MM.1S (cell line): ENCODE measurements around the gene GABRG3.

ENCODE experiments used
- CTCF ChIP-seq: fragments of 300-600 bp; sonication (generic); IDR thresholded peaks from 2 replicates; pipeline ENCODE4 v1.5.1; 2016; ENCODE audit warnings: antibody characterized with exemption, low read length, mixed read lengths
- EZH2 ChIP-seq: fragments of 300-600 bp; sonication (generic); optimal IDR thresholded peaks from 2 replicates; pipeline ENCODE3; 2017; ENCODE audit warnings: low read depth, mild to moderate bottlenecking, antibody characterized with exemption, low read length, mixed read lengths
- EZH2phosphoT487 ChIP-seq: fragments of 300-600 bp; sonication (generic); IDR thresholded peaks from 2 replicates; pipeline ENCODE4 v1.6.1; 2018; ENCODE audit warnings: antibody characterized with exemption, low read length

GRCh38 chr15:27250223-27250622 lies 279.2 kb downstream of the GABRG3 start:
- TF ChIP-seq CTCF (no peak), EZH2 (no peak), EZH2phosphoT487 (no peak)
